NCI-H1930 (cell line): ENCODE measurements around the gene TRAPPC10.
"Not testable (repeated sequence)": the region's sequence is repeated elsewhere in the genome, so short reads cannot be mapped to it uniquely, and the experiment has no call there.

Source experiments
- DNase-seq, 2 experiments: peaks; one replicate each; lab custom pipeline; 2025; lab: John Stamatoyannopoulos, UW

The TRAPPC10 gene

GRCh38 chr21:44089001-44089911, 77.1 kb downstream of the TRAPPC10 start:
- DNase-seq, result no peak

- DNase-seq, result no peak
Observed at GRCh38 chr21:44090325-44090724, 78.2 kb downstream of the TRAPPC10 start.

- no peak for DNase-seq
Observed at GRCh38 chr21:44092211-44092610, 80.1 kb downstream of the TRAPPC10 start.

- DNase-seq, result no peak
Observed at GRCh38 chr21:44093761-44094160, 81.7 kb downstream of the TRAPPC10 start.

- no peak for DNase-seq
Observed at GRCh38 chr21:44094832-44095231, 82.7 kb downstream of the TRAPPC10 start.

GRCh38 chr21:44098507-44098906, 86.4 kb downstream of the TRAPPC10 start:
- not testable (repeated sequence) for DNase-seq

GRCh38 chr21:44098964-44099363, 86.9 kb downstream of the TRAPPC10 start:
- DNase-seq, result not testable (repeated sequence)

- not testable (repeated sequence) for DNase-seq
Observed at GRCh38 chr21:44107026-44107501, 95.0 kb downstream of the TRAPPC10 start, which contains the start of gene PWP2. TSS of gene PWP2 (plus strand) at chr21:44107399. CDS start at chr21:44107417, 18 bp downstream.

- not testable (repeated sequence) for DNase-seq
Observed at GRCh38 chr21:44107589-44107988, 95.5 kb downstream of the TRAPPC10 start.

GRCh38 chr21:44113702-44114371, 101.7 kb downstream of the TRAPPC10 start:
- DNase-seq, result not testable (repeated sequence)

GRCh38 chr21:44122131-44122530, 110.0 kb downstream of the TRAPPC10 start:
- DNase-seq, result not testable (repeated sequence)

GRCh38 chr21:44127827-44128226, 115.7 kb downstream of the TRAPPC10 start:
- DNase-seq, result not testable (repeated sequence)

- not testable (repeated sequence) for DNase-seq
Observed at GRCh38 chr21:44133715-44134057, 121.6 kb downstream of the TRAPPC10 start.

- DNase-seq, result not testable (repeated sequence)
Observed at GRCh38 chr21:44134732-44135131, 122.6 kb downstream of the TRAPPC10 start.

GRCh38 chr21:44138039-44138438, 125.9 kb downstream of the TRAPPC10 start:
- DNase-seq, result not testable (repeated sequence)

GRCh38 chr21:44139787-44140551, 127.9 kb downstream of the TRAPPC10 start:
- DNase-seq, result not testable (repeated sequence)

GRCh38 chr21:44140552-44140932, 128.4 kb downstream of the TRAPPC10 start:
- not testable (repeated sequence) for DNase-seq

- DNase-seq, result not testable (repeated sequence)
Observed at GRCh38 chr21:44142470-44142869, 130.4 kb downstream of the TRAPPC10 start.

- DNase-seq, result not testable (repeated sequence)
Observed at GRCh38 chr21:44143380-44143779, 131.3 kb downstream of the TRAPPC10 start.

GRCh38 chr21:44143996-44144395, 131.9 kb downstream of the TRAPPC10 start:
- not testable (repeated sequence) for DNase-seq

- not testable (repeated sequence) for DNase-seq
Observed at GRCh38 chr21:44144784-44145602, 132.9 kb downstream of the TRAPPC10 start.
